Uterus (tissue), 2 donors: ENCODE measurements around the gene FBLN2.

Source experiments
- POLR2A ChIP-seq, 2 donors: fragments of 450-650 bp; IDR thresholded peaks; one replicate each; pipeline ENCODE4 v1.6.1; 2016; ENCODE audit warnings: antibody characterized with exemption in 2 of 2, mild to moderate bottlenecking in 1 of 2, moderate library complexity in 1 of 2
- TF ChIP-seq, protein P1 (sequence below), 4 experiments: fragments of 200-600 bp in 2 of 4; fragments of 450-650 bp in 2 of 4; sonication (generic) in 2 of 4; IDR thresholded peaks; one replicate each; pipeline ENCODE4 v1.5.1; 2016 to 2019; ENCODE audit warnings: antibody characterized with exemption in 4 of 4, mild to moderate bottlenecking in 2 of 4, moderate library complexity in 1 of 4

DNA sequence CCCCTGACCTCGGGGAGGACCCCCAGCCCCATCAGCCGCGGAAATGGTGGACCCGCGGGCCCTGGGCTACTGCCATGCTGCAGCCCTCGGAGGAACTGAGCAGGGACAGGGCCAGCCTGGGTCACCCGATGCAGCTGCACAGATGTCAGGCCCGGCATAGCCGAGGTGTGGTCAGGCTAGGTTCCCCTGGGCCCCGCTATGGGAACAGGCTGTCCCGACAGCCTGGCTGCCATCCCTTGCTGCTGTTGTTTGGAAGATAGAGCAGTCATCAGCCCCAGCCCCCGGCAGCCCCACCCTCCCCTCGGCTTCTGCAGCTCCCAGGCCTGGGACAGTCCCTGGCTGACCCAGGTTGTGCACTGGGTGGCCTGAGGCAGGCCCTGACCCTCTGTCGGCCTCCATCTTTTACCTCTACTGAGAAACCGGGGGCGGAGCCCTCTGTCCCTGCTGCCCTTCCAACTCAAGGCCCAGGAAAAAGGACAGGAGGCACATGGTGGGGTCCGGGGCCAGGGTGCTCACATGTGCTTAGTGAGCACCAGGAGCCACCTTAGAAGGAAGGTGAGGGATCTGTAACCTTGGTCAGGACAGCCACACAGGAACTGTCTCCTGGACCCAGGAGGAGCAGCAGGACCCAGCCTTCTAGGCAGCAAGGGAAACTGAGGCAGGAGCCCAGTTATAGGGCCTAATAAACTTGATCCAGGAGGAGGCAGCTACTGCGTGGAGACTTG, 31.5 kb upstream of the FBLN2 start:
- TF ChIP-seq, protein P1, sequence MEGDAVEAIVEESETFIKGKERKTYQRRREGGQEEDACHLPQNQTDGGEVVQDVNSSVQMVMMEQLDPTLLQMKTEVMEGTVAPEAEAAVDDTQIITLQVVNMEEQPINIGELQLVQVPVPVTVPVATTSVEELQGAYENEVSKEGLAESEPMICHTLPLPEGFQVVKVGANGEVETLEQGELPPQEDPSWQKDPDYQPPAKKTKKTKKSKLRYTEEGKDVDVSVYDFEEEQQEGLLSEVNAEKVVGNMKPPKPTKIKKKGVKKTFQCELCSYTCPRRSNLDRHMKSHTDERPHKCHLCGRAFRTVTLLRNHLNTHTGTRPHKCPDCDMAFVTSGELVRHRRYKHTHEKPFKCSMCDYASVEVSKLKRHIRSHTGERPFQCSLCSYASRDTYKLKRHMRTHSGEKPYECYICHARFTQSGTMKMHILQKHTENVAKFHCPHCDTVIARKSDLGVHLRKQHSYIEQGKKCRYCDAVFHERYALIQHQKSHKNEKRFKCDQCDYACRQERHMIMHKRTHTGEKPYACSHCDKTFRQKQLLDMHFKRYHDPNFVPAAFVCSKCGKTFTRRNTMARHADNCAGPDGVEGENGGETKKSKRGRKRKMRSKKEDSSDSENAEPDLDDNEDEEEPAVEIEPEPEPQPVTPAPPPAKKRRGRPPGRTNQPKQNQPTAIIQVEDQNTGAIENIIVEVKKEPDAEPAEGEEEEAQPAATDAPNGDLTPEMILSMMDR (IDR thresholded peaks at IDR 0.05) = no peak
- TF ChIP-seq POLR2A (IDR thresholded peaks at IDR 0.05) = no peak
